ENCODE data around the gene TRIP6.
A peak's percentile ranks its signal among the peaks of the same experiment; 100 is the strongest.

Gene TRIP6

GRCh38 chr7:100874577-100875355 is 7.6 kb downstream of the TRIP6 start, which contains the start of gene SRRT:
Gene SRRT, plus strand, starts transcription at chr7:100875103. Its CDS starts 488 bp downstream, at chr7:100875591.
- DNase-seq (ENCODE audit: low read depth) = peak; percentile 88

GRCh38 chr7:100875356-100875751 is 8.2 kb downstream of the TRIP6 start:
- DNase-seq (ENCODE audit: low read depth) = no peak

DNA sequence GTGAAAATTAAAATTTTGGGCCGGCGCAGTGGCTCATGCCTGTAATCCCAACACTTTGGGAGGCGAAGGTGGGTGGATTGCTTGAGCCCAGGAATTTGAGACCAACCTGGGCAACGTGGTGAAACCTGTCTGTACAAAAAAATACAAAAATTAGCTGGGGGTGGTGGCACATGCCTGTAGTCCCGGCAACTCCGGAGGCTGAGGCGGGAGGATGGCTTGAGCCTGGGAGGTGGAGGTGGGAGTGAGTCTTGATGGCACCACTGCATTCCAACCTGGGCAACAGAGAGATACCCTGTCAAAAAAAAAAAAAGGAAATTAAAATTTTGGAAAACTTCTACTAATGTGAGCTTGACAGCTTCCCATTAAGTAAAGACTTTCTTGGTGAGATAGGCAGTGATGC is 10.8 kb downstream of the TRIP6 start:
- no peak for DNase-seq (ENCODE audit: low read depth)

DNA sequence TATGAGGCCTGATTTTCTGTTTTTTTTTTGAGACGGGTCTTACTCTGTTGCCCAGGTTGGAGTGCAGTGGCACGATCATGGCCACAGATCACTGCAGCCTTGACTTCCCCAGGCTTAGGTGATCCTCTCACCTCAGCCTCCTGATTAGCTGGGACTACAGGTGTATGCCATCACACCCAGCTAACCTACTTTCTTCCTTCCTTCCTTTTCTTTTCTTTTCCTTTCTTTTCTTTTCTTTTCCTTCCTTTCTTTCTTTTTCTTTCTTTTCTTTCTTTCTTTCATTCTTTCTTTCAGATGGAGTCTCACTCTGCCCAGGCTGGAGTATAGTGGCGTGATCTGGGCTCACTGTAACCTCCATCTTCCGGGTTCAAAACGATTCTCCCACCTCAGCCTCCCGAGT is 11.5 kb downstream of the TRIP6 start:
- no peak for DNase-seq (ENCODE audit: low read depth)

DNA sequence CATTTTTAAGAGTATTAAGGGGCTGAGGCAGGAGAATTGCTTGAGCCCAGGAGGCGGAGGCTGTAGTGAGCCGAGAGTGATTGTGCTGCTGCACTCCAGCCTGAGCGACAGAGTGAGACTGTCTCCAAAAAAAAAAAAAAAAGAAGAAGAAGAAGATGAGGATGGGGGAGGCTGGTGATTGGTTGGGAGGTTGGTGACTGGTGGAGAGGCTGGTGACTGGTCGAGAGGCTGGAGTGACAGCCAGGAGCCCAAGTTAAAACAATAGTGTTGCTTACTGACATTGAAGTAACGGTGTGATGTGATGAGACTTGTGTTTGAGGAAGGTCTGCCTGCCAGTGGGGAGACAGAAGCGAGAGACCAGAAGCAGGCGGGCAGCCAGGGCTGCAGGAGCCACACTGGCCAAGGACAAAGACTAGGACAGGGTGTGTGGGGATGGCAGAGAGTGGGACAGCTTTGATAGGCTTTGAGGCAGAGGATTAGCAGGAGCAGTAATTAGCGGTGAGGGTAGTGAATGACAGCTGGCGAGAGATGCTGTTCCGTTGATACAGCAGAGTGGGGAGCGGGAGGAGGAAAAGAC is 12.6 kb downstream of the TRIP6 start:
- no peak for DNase-seq (ENCODE audit: low read depth)

- DNase-seq (ENCODE audit: low read depth) = no peak
Observed at GRCh38 chr7:100880645-100881044, 13.5 kb downstream of the TRIP6 start.

DNA sequence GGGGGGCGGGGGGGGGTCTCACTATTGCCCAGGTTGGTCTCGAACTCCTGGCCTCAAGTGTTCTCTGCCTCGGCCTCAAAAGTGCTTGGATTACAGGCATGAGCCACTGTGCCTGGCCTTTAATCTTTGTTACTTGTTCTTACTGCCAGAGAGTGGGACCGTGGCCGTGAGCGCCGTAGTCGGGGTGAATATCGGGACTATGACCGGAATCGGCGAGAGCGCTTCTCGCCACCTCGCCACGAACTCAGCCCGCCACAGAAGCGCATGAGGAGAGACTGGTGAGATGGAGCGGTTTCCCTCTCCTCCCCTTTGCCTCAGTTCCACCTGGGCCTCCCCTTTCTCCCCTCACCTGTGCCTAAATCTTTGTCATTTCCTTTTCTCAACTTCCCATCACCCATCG is 13.9 kb downstream of the TRIP6 start:
- DNase-seq (ENCODE audit: low read depth) = no peak

GRCh38 chr7:100882201-100882600 is 15.0 kb downstream of the TRIP6 start:
- no peak for DNase-seq (ENCODE audit: low read depth)

DNA sequence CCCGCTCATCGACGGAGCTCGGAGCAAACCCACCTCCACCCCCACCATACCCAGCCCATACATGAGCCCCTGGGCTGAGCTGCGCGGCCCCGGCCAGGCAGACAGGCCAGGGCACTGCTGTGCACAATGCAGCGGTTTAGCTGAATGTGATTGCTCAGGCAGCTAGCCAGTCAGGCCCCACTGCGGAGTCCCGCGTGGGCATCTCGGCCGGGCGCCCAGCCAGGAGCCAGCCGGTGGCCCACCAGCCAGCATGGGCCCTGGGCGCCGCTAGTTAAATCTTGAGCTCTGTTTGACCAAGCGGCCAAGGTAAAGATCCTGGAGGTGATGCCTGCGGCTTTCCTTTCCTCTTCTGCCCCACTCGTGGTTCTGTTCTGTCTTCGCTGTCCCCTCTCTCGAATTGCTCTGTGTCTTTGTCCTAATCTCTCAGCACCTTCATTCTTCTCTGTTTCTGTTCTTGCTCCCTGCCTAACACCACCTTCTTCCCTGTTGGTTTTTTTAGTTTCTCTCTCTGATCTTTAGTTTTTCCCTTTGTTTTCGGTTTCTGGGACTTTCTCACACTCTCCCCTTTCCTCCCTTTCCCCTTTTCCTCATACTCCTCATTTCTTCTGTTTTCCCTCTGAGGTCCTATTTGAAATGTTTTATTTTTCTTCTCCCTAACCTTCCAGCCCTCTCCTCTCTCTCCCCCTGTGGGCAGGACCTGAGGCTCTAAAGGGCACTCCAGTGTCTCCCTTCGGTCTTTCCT is 15.8 kb downstream of the TRIP6 start:
- no peak for DNase-seq (ENCODE audit: low read depth)

- no peak for DNase-seq (ENCODE audit: low read depth)
Observed at GRCh38 chr7:100884736-100885439, 17.7 kb downstream of the TRIP6 start.

GRCh38 chr7:100885440-100886141 is 18.4 kb downstream of the TRIP6 start:
- no peak for DNase-seq (ENCODE audit: low read depth)

GRCh38 chr7:100886142-100886935 is 19.2 kb downstream of the TRIP6 start:
- no peak for DNase-seq (ENCODE audit: low read depth)

- DNase-seq (ENCODE audit: low read depth) = no peak
Observed at GRCh38 chr7:100886936-100887515, 19.8 kb downstream of the TRIP6 start.

DNA sequence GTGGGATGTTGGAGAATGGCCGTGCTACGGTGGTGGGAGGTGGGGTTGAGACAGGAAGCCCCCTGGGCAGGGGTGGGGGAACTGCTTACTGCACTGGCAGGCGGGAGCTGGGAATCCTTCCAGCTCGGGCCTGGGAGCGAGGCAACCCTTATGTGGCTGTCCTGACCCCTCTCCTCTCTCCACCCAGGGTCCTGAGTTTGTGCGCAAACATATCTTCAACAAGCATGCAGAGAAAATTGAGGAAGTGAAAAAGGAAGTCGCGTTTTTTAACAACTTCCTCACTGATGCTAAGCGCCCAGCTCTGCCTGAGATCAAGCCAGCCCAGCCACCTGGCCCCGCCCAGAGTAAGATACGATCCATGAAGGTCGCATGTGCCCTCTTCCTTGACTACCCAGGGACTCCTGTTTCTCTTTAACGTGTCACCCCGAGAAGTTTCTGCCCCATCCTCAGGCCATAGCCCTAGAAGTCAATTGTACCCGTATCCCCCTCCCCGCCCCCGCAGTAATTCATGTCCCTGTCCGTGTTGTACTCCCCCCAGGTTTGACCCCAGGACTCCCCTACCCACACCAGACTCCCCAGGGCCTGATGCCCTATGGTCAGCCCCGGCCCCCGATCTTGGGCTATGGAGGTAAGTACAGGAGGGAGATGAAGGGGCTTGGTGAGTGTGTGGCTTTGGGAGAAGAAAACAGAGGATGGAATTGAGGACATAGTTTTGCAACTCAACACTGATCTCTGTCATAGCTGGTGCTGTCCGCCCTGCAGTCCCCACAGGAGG is 20.5 kb downstream of the TRIP6 start:
- DNase-seq (ENCODE audit: low read depth) = no peak

DNA sequence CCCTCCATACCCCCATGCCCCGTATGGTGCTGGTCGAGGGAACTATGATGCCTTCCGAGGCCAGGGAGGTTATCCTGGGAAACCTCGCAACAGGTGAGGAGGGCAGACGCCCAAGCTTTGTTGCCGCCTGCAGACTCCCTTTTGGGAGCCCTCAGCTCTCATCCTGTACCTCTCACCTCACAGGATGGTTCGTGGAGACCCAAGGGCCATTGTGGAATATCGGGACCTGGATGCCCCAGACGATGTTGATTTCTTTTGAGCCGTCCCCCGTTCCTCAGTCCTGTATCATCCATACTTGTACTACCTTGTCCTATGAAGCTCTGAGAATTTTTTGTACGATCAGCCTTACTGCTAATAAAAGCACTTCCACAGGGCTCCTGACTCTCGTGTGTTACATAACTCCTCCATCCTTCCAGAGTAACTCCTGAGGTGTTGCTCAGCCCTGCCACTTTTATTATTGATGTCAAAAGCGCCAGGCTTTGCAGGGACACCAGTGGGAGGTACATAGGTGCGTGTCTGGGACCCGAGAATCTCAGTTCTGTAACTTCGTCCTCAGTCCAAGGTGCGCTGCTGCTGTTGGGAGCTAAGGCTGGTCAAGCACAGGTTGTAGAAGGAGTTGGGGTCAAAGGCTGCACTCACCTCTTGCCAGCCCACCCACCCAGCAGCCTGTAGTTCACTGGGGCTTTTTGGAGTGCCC is 21.3 kb downstream of the TRIP6 start:
- DNase-seq (ENCODE audit: low read depth) = no peak

DNA sequence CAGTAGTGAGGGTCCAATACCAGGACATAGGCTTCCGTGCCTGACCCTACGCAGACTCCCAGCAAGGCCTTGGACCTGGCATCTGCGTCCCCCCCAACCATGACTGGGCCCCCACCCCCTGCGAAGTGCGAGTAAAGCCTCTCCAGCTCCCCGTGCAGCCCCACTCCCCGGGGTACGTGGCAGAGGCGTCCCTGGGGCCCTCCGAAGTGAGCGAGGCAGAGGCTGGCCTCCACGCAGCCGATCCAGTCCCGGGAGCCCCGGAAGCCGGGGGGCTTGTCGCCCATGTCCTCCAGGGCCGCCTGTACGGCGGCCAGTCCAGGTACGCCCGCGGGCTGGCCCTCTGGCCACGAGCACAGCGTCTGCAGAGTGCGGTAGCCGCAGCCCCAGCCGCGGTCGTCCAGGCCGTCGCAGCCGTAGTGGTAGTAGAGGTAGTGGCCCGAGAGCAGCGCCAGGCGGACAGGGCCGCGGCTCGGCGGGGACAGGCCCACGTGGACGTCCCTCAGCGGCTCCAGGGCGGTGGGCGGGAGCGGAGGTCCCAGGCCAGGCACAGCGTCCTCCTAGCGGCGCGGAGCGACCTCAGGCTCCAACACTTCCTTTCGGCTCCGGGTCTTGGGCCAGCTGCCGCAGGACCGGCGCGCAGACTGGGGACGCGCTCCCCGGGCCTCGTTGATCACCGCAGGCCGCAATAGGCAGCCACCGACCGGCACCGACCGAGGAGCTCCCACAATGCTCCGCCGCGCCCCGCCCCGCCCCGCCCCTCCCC is 22.0 kb downstream of the TRIP6 start, which contains the start of gene UFSP1:
Gene UFSP1, minus strand, starts transcription at position 728 of the 763 bp plus-strand sequence. Its CDS starts 444 bp downstream, at position 284.
- no peak for DNase-seq (ENCODE audit: low read depth)

GRCh38 chr7:100890653-100891567 is 23.7 kb downstream of the TRIP6 start:
- DNase-seq (ENCODE audit: low read depth) = no peak

All from stimulated activated CD8-positive, alpha-beta memory T cell treated with anti-CD3 and anti-CD28 coated beads, Interleukin-15, amount 100 ng/mL, for 24 hours (primary cell).